K562 (cell line): ENCODE data around the gene HMGCL. TPM values are rescaled to one million over a fixed set of nuclear protein-coding genes. Genes with fewer than 3 reads are reported as not detected.

Experiments used
- HNRNPH1 ChIP-seq: fragments of 200-400 bp; formaldehyde crosslinking; optimal IDR thresholded peaks from 2 replicates; pipeline ENCODE3; 2017; ENCODE audit warnings: low read depth, mild to moderate bottlenecking, low read length, moderate library complexity
- KDM4B ChIP-seq, 2 experiments: fragments of 450-650 bp in 1 of 2; sonication (generic) in 1 of 2; IDR thresholded peaks; 2 replicates each; pipeline ENCODE4 v1.6.1; 2016 to 2017; ENCODE audit warnings: borderline replicate concordance in 2 of 2, antibody characterized with exemption in 1 of 2, low read depth in 1 of 2, mild to moderate bottlenecking in 1 of 2
- MAFK ChIP-seq: IDR thresholded peaks from 2 replicates; pipeline ENCODE4 v1.6.1; 2011; ENCODE audit warnings: low read length, improper control_type of control experiment
- MBD1 ChIP-seq: fragments of 250-450 bp; sonication (Bioruptor Pico); IDR thresholded peaks from 2 replicates; pipeline ENCODE4 v1.8.0; 2022; ENCODE audit warnings: inconsistent platforms
- MYC ChIP-seq, 2 experiments: fragments of 250-450 bp in 1 of 2; sonication (Bioruptor Pico) in 1 of 2; IDR thresholded peaks; 2 replicates each; pipeline versions ENCODE4 v1.5.1 to v1.6.1; 2012 to 2021; ENCODE audit warnings: low read depth in 2 of 2, borderline replicate concordance in 1 of 2, improper control_type of control experiment in 1 of 2, low read length in 1 of 2, mild to moderate bottlenecking in 1 of 2, moderate library complexity in 1 of 2
- PYGO2 ChIP-seq: fragments of 450-650 bp; IDR thresholded peaks from 2 replicates; pipeline ENCODE4 v1.6.1; 2016; ENCODE audit warnings: mild to moderate bottlenecking, missing genetic modification characterization, moderate library complexity, missing compliant biosample characterization
- SAFB ChIP-seq: fragments of 200-400 bp; formaldehyde crosslinking; IDR thresholded peaks from 2 replicates; pipeline ENCODE4 v1.6.1; 2017; ENCODE audit warnings: low read depth, low read length, borderline replicate concordance
- TCF3 ChIP-seq: sonication (generic); formaldehyde crosslinking; IDR thresholded peaks from 2 replicates; pipeline ENCODE4 v1.4.0; 2020; ENCODE audit warnings: mild to moderate bottlenecking, missing genetic modification reagents
- TOE1 ChIP-seq, 2 experiments: fragments of 450-650 bp in 1 of 2; sonication (generic) in 1 of 2; formaldehyde crosslinking in 1 of 2; IDR thresholded peaks; 2 replicates each; pipeline versions ENCODE4 v1.7.1 to v1.8.0; 2016 to 2022; ENCODE audit warnings: borderline replicate concordance in 2 of 2, mild to moderate bottlenecking in 2 of 2, antibody characterized with exemption in 1 of 2, inconsistent platforms in 1 of 2, low read depth in 1 of 2, missing genetic modification reagents in 1 of 2, moderate library complexity in 1 of 2
- U2AF2 ChIP-seq: fragments of 200-400 bp; formaldehyde crosslinking; optimal IDR thresholded peaks from 2 replicates; pipeline ENCODE3; 2017; ENCODE audit warnings: low read depth, mild to moderate bottlenecking, low read length
- WHSC1 ChIP-seq: IDR thresholded peaks from one replicate; pipeline ENCODE4 v1.6.1; 2012; ENCODE audit warnings: low read length, control low read depth, inconsistent platforms
- ZBTB1 ChIP-seq: sonication (generic); formaldehyde crosslinking; IDR thresholded peaks from 2 replicates; pipeline ENCODE4 v1.8.1; 2023; ENCODE audit warnings: missing genetic modification reagents, low read depth, mild to moderate bottlenecking, borderline replicate concordance
- ZFP30 ChIP-seq: fragments of 250-450 bp; sonication (Bioruptor Pico); IDR thresholded peaks from 2 replicates; pipeline ENCODE4 v1.8.0; 2022; ENCODE audit warnings: moderate library complexity, mild to moderate bottlenecking, inconsistent platforms, borderline replicate concordance
- ZNF3 ChIP-seq: fragments of 250-450 bp; sonication (Bioruptor Pico); IDR thresholded peaks from 2 replicates; pipeline ENCODE4 v1.5.0; 2021; ENCODE audit warnings: mild to moderate bottlenecking, moderate library complexity
- ZNF589 ChIP-seq: fragments of 200-800 bp; sonication (Bioruptor generic); IDR thresholded peaks from 2 replicates; pipeline ENCODE4 v1.6.1; 2016; ENCODE audit warnings: low read depth, missing genetic modification characterization, missing compliant biosample characterization
- ZNF766 ChIP-seq: fragments of 200-800 bp; sonication (Bioruptor generic); conservative IDR thresholded peaks from 2 replicates; pipeline ENCODE4 v1.6.1; 2016; ENCODE audit warnings: missing genetic modification characterization, missing compliant biosample characterization
- polyA plus RNA-seq, 8 experiments: library from polyadenylated mRNA; depleted of rRNA in 4 of 8; stranded (reverse) in 5 of 8; unstranded in 3 of 8; fragments of >200 nt; fragmentation: Nextera tagmentation in 2 of 8; fragmentation: Illumina TruSeq in 1 of 8; extraction: Ambion mirVana in 2 of 8; extraction: Trizol in 1 of 8; gene quantifications; 2 replicates each; pipeline versions ENCODE4 v1.2.1 to v1.2.3, GENCODE V29; 2011 to 2014; ENCODE audit warnings: inconsistent platforms in 1 of 8, missing spikeins in 1 of 8
- total RNA-seq, 7 experiments: library from RNA; depleted of rRNA in 6 of 7; stranded (reverse); fragments of >200 nt in 6 of 7; fragmentation: Illumina TruSeq in 2 of 7; extraction: Trizol in 2 of 7; gene quantifications; 2 replicates each; pipeline versions ENCODE4 v1.2.1 to v1.2.3, GENCODE V29; 2011 to 2021; ENCODE audit warnings: low replicate concordance in 1 of 7
- TF ChIP-seq, protein P1 (sequence below), 2 experiments: fragments of 450-650 bp; conservative IDR thresholded peaks; 2 replicates each; pipeline ENCODE4 v1.6.1; 2017; ENCODE audit warnings: mild to moderate bottlenecking in 2 of 2, moderate library complexity in 2 of 2
- TF ChIP-seq, protein P2 (sequence below): fragments of 250-450 bp; sonication (Bioruptor Pico); IDR thresholded peaks from 2 replicates; pipeline ENCODE4 v1.4.0; 2020; ENCODE audit warnings: mild to moderate bottlenecking, moderate library complexity
- TF ChIP-seq, protein P3 (sequence below): sonication (generic); formaldehyde crosslinking; IDR thresholded peaks from 2 replicates; pipeline ENCODE4 v1.4.0; 2020; ENCODE audit warnings: mild to moderate bottlenecking, missing genetic modification reagents

Gene HMGCL
- total and polyA plus RNA-seq, 9 of the 15 experiments (the other 6 are each of a cell fraction or from before 2014, with no cell fraction given): 18.0 to 82.2 (median 24.2) TPM

DNA sequence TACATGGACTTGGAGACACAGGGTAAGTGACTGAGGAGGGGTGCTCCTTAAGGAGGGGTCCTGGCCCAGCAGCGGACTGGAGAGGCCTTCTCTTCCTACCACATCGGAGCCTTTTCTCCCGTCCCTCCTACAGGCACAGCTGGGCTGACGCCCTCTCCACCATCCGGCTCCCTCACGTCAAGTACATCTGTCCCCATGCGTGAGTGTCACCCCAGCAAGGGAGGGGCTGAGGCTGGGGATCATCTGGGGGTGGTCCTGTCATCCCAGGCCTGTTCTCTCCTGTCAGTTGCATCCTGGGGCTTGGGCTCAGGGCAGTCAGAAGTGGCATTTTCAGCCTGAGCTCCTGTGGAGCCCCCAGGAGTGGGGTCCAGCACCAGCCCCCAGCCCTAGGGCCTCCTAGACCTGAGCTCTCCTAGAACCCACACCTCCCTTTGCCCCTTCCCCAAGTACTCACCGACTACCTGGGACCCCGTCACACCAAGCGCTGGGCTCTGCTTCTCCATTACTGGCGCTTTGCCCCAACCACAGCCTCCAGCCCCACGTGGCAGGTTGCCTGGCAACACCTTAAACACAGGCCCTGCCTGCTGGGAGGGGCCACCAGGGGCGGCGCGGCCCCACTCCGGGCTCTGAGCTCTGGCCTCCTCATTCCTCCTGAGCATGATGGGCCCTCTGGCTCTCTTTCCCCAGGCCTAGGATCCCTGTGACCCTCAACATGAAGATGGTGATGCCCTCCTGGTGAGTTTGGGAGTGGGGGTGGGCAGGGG, 32.0 kb downstream of the HMGCL start (continued):
- TF ChIP-seq ZNF3 (CRISPR knock-in tag) (no peak), ZNF589 (CRISPR knock-in tag) (no peak), ZFP30 (no peak), PYGO2 (tag) (no peak), MBD1 (CRISPR knock-in tag) (no peak), MAFK (no peak), SAFB (no peak), TOE1 (IDR thresholded peaks at IDR 0.05; ENCODE audit: borderline replicate concordance) (no peak), TOE1 (CRISPR knock-in tag; IDR thresholded peaks at IDR 0.05; ENCODE audit: borderline replicate concordance, low read depth) (no peak), HNRNPH1 (no peak), KDM4B (IDR thresholded peaks at IDR 0.05; ENCODE audit: borderline replicate concordance in 2 of 2, low read depth in 1 of 2) (no peak), ZNF766 (no peak), MYC (IDR thresholded peaks at IDR 0.05; ENCODE audit: low read depth, low read length) (peak; percentile 60; the same call in 1 of the 2 replicates), MYC (CRISPR knock-in tag; IDR thresholded peaks at IDR 0.05; ENCODE audit: borderline replicate concordance, low read depth) (no peak), TCF3 (CRISPR knock-in tag) (no peak), ZBTB1 (CRISPR knock-in tag) (no peak), WHSC1 (no peak), U2AF2 (no peak)
- TF ChIP-seq, protein P1, sequence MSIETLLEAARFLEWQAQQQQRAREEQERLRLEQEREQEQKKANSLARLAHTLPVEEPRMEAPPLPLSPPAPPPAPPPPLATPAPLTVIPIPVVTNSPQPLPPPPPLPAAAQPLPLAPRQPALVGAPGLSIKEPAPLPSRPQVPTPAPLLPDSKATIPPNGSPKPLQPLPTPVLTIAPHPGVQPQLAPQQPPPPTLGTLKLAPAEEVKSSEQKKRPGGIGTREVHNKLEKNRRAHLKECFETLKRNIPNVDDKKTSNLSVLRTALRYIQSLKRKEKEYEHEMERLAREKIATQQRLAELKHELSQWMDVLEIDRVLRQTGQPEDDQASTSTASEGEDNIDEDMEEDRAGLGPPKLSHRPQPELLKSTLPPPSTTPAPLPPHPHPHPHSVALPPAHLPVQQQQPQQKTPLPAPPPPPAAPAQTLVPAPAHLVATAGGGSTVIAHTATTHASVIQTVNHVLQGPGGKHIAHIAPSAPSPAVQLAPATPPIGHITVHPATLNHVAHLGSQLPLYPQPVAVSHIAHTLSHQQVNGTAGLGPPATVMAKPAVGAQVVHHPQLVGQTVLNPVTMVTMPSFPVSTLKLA (conservative IDR thresholded peaks at IDR 0.05): peak; percentile 98
- TF ChIP-seq, protein P2, sequence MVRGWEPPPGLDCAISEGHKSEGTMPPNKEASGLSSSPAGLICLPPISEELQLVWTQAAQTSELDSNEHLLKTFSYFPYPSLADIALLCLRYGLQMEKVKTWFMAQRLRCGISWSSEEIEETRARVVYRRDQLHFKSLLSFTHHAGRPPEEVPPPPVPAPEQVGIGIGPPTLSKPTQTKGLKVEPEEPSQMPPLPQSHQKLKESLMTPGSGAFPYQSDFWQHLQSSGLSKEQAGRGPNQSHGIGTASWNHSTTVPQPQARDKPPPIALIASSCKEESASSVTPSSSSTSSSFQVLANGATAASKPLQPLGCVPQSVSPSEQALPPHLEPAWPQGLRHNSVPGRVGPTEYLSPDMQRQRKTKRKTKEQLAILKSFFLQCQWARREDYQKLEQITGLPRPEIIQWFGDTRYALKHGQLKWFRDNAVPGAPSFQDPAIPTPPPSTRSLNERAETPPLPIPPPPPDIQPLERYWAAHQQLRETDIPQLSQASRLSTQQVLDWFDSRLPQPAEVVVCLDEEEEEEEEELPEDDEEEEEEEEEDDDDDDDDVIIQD (CRISPR knock-in tag): no peak
- TF ChIP-seq, protein P3, sequence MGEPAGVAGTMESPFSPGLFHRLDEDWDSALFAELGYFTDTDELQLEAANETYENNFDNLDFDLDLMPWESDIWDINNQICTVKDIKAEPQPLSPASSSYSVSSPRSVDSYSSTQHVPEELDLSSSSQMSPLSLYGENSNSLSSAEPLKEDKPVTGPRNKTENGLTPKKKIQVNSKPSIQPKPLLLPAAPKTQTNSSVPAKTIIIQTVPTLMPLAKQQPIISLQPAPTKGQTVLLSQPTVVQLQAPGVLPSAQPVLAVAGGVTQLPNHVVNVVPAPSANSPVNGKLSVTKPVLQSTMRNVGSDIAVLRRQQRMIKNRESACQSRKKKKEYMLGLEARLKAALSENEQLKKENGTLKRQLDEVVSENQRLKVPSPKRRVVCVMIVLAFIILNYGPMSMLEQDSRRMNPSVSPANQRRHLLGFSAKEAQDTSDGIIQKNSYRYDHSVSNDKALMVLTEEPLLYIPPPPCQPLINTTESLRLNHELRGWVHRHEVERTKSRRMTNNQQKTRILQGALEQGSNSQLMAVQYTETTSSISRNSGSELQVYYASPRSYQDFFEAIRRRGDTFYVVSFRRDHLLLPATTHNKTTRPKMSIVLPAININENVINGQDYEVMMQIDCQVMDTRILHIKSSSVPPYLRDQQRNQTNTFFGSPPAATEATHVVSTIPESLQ (CRISPR knock-in tag): no peak
